Gastrocnemius medialis (tissue), 4 donors: ENCODE data around the gene GALNT9. TPM values are rescaled to one million over a fixed set of nuclear protein-coding genes. Genes with fewer than 3 reads are reported as not detected.

ENCODE experiments used
- ATAC-seq, 2 donors: fragments of 150-250 bp; one replicate each; pipeline ENCODE4 v1.9.1; 2016
- DNase-seq, 2 donors: peaks; one replicate each; pipeline ENCODE4 v3.0.0-alpha.2; 2019
- H3K27ac ChIP-seq, 4 donors: fragments of 200-600 bp; sonication (generic); 1 replicate in 1 of 4; 2 replicates in 3 of 4; pipeline ENCODE4 v1.5.1; 2016 to 2018; ENCODE audit warnings: mild to moderate bottlenecking in 2 of 4, moderate library complexity in 1 of 4
- H3K27me3 ChIP-seq, 3 donors: fragments of 200-600 bp; sonication (generic) in 2 of 3; 1 replicate in 1 of 3; 2 replicates in 2 of 3; pipeline versions ENCODE4 v1.5.1 to v1.6.0; 2016 to 2019; ENCODE audit warnings: mild to moderate bottlenecking in 1 of 3, moderate library complexity in 1 of 3
- H3K36me3 ChIP-seq, 2 donors: fragments of 200-600 bp; sonication (generic) in 1 of 2; one replicate each; pipeline ENCODE4 v1.5.1; 2017 to 2018
- H3K4me1 ChIP-seq, 2 donors: fragments of 200-600 bp; sonication (generic) in 1 of 2; one replicate each; pipeline ENCODE4 v1.5.1; 2016 to 2017; ENCODE audit warnings: mild to moderate bottlenecking in 2 of 2
- H3K4me3 ChIP-seq, 4 donors: fragments of 200-600 bp; sonication (generic) in 3 of 4; 1 replicate in 1 of 4; 2 replicates in 3 of 4; pipeline ENCODE4 v1.5.1; 2016 to 2019; ENCODE audit warnings: mild to moderate bottlenecking in 2 of 4
- H3K9me3 ChIP-seq, 3 donors: fragments of 200-600 bp; sonication (generic) in 2 of 3; 1 replicate in 1 of 3; 2 replicates in 2 of 3; pipeline ENCODE4 v1.5.1; 2016 to 2019
- CTCF ChIP-seq, 5 experiments: fragments of 450-650 bp in 3 of 5; fragments of 200-600 bp in 2 of 5; sonication (generic) in 2 of 5; IDR thresholded peaks in 4 of 5; conservative IDR thresholded peaks in 1 of 5; 1 replicate in 4 of 5; 2 replicates in 1 of 5; pipeline ENCODE4 v1.5.1; 2016 to 2019; ENCODE audit warnings: antibody characterized with exemption in 5 of 5, mild to moderate bottlenecking in 3 of 5, moderate library complexity in 3 of 5
- POLR2A ChIP-seq, 2 donors: fragments of 450-650 bp; IDR thresholded peaks; one replicate each; pipeline ENCODE4 v1.6.1; 2017; ENCODE audit warnings: antibody characterized with exemption in 2 of 2, mild to moderate bottlenecking in 2 of 2, moderate library complexity in 2 of 2
- in situ Hi-C, 4 donors: fragments of 200-750 bp; cut with MboI; loops; one replicate each; pipeline versions ENCODE4 v1.15.0 to v1.8.0; 2017; ENCODE audit warnings: low sequenced_read_pairs in 4 of 4
- intact Hi-C: fragments of 100-400 bp; cut with DNase I; formaldehyde crosslinking; loops from one replicate; pipeline ENCODE4 v1.15.1; 2023; ENCODE audit warnings: low total_unique reads
- total RNA-seq, 4 donors: library from RNA; depleted of rRNA; stranded (reverse); fragments of >200 nt; gene quantifications; one replicate each; pipeline versions ENCODE4 v1.1.0 to v1.2.3, GENCODE V29; 2016

Gene GALNT9
- total RNA-seq, 4 donors from 2014 or later, result not detected

GRCh38 chr12:132324841-132325732 lies 4.3 kb downstream of the GALNT9 start:
- TF ChIP-seq POLR2A (IDR thresholded peaks at IDR 0.05) (no peak), CTCF (IDR thresholded peaks at IDR 0.05 in 4 of 5, conservative IDR thresholded peaks at IDR 0.05 in 1 of 5) (no peak)
- Histone ChIP-seq H3K27ac (no peak overlapping the region), H3K36me3 (no peaks in the 10 kb centered on the region), H3K9me3 (no peaks in the 10 kb centered on the region), H3K4me1 (no peaks in the 10 kb centered on the region), H3K4me3 (no peak overlapping the region), H3K27me3 (peaks cover 40 to 52% (median 48%) of the 10 kb centered on the region in 3 donors)
- ATAC-seq (no peak), DNase-seq (no peak)
- intact Hi-C loops, result no loop called here
- in situ Hi-C loops, result no loop called here

- Histone ChIP-seq H3K27me3 (peaks cover 36 to 51% (median 45%) of the 10 kb centered on the region in 3 donors), H3K27ac (no peak overlapping the region), H3K36me3 (no peaks in the 10 kb centered on the region), H3K4me1 (no peaks in the 10 kb centered on the region), H3K9me3 (no peaks in the 10 kb centered on the region), H3K4me3 (no peak overlapping the region)
- no peak for ATAC-seq
- TF ChIP-seq CTCF (IDR thresholded peaks at IDR 0.05 in 4 of 5, conservative IDR thresholded peaks at IDR 0.05 in 1 of 5) (no peak), POLR2A (IDR thresholded peaks at IDR 0.05) (no peak)
- intact Hi-C loops, result no loop called here
- in situ Hi-C loops, result no loop called here
- DNase-seq, result no peak
These were observed 5.2 kb downstream of the GALNT9 start for GRCh38 chr12:132324173-132324572.

- DNase-seq, result no peak
- Histone ChIP-seq H3K4me1 (no peaks in the 10 kb centered on the region), H3K36me3 (no peaks in the 10 kb centered on the region), H3K4me3 (no peak overlapping the region), H3K27ac (no peak overlapping the region), H3K27me3 (peaks cover 30 to 44% (median 37%) of the 10 kb centered on the region in 3 donors), H3K9me3 (no peaks in the 10 kb centered on the region)
- in situ Hi-C loops, result no loop called here
- no peak for ATAC-seq
- intact Hi-C loops, result no loop called here
- TF ChIP-seq POLR2A (IDR thresholded peaks at IDR 0.05), result no peak
- no peak for TF ChIP-seq CTCF (IDR thresholded peaks at IDR 0.05 in 4 of 5, conservative IDR thresholded peaks at IDR 0.05 in 1 of 5)
These were observed 6.0 kb downstream of the GALNT9 start for GRCh38 chr12:132323171-132324010.

- no peak for DNase-seq
- no peak for ATAC-seq
- Histone ChIP-seq H3K27ac (no peak overlapping the region), H3K9me3 (no peaks in the 10 kb centered on the region), H3K4me1 (no peaks in the 10 kb centered on the region), H3K27me3 (peaks cover 21 to 35% (median 29%) of the 10 kb centered on the region in 3 donors), H3K36me3 (no peaks in the 10 kb centered on the region), H3K4me3 (no peak overlapping the region)
- TF ChIP-seq CTCF (IDR thresholded peaks at IDR 0.05 in 4 of 5, conservative IDR thresholded peaks at IDR 0.05 in 1 of 5) (no peak), POLR2A (IDR thresholded peaks at IDR 0.05) (no peak)
- intact Hi-C loops, result no loop called here
- in situ Hi-C loops, result no loop called here
These were observed 6.9 kb downstream of the GALNT9 start for GRCh38 chr12:132322206-132323132.
